HG03342 (cell line): Measurements from ENCODE around the gene LASP1NB.
"Not testable (repeated sequence)": the region's sequence is repeated elsewhere in the genome, so short reads cannot be mapped to it uniquely, and the experiment has no call there.

Experiments used
- ATAC-seq: cut with Tn5 transposase; IDR thresholded peaks from one replicate; pipeline ENCODE4 v1.9.1; 2021; ENCODE audit warnings: mild to moderate bottlenecking, moderate library complexity; ENCODE audit not compliant: unreplicated experiment

LASP1NB gene

GRCh38 chr17:38959508-38959907, 34.1 kb downstream of the LASP1NB start:
- no peak for ATAC-seq

- no peak for ATAC-seq
Measured at GRCh38 chr17:38960402-38960801, 35.0 kb downstream of the LASP1NB start.

DNA sequence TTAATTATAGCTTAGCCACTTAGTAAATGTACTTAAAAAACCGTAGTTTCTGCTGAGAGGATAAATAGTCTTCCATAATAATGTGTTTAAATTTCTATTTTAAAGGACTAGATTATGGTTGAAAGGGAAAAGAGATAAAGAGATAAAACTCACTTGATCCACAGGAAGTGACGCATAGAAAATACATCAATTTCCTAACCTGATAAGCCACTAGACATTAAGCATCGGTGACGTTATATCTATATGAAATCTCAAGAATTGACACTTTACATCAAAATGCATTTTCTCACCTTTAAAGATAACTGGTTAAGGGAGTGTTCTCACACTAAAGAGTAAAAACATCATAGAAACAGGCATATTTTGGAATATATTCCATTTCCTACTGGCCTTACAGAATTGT, 36.0 kb downstream of the LASP1NB start:
- no peak for ATAC-seq

DNA sequence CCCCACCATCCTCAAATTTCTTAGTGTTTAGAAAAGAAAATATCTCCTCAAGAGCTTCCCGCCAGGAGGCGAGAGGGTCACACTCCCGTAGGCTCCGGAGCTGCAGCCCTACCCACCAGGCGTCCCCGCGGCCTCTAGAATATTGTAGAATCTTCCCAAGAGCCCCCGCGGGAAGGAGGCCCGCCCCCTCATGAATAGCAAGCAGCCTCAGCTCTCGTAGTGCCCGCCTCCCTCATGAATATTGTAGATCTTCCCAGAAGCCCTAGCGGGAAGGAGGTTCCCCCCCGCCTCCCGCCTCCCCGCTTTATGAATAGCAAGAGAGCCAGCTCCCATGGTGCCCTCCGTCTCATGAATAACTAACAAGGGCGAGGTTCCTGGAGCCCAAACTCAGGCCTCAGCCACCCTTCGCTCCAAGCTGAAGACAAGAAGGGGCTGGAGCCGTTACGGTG, 41.9 kb downstream of the LASP1NB start, which contains the start of gene FBXO47:
FBXO47 (minus strand) TSS at position 114 of the 449 bp plus-strand sequence. CDS start 4,378 bp downstream, outside the sequence.
- ATAC-seq, result no peak

DNA sequence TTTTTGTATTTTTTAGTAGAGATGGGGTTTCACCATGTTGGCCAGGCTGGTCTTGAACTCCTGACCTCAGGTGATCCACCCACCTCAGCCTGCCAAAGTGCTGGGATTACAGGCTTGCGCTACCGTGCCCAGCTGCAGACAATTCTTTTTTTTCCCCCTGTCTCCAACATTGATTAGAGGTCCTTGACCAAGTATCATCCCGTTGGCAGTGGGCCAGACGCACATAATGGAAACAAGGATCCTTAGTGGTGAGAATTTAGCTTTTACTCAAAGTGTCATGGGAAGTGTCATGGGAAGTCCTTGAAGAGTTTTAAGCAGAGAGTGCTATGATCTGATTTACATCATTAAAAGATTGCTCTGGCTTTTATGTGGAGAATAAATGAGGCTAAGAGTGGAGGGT, 43.9 kb downstream of the LASP1NB start:
- no peak for ATAC-seq

GRCh38 chr17:38970128-38970527, 44.7 kb downstream of the LASP1NB start:
- no peak for ATAC-seq

- no peak for ATAC-seq
Measured at GRCh38 chr17:38970804-38971203, 45.4 kb downstream of the LASP1NB start.

- not testable (repeated sequence) for ATAC-seq
Measured at GRCh38 chr17:38976187-38976551, 50.8 kb downstream of the LASP1NB start.

- ATAC-seq, result no peak
Measured at GRCh38 chr17:38978180-38978579, 52.8 kb downstream of the LASP1NB start.
